Bronchial epithelial cell (primary cell): Measurements from ENCODE around the gene MTMR12. TPM values are rescaled to one million over a fixed set of nuclear protein-coding genes. Genes with fewer than 3 reads are reported as not detected.

Experiments
- DNase-seq: peaks from one replicate; pipeline ENCODE4 v3.0.0-alpha.2; 2010; ENCODE audit warnings: low read depth
- FAIRE-seq: peaks from 2 replicates; lab custom pipeline; 2011; peaks lifted over from hg19 to GRCh38; lab: Jason Lieb, UNC
- H3K27me3 ChIP-seq: 2 replicates; pipeline ENCODE4 v1.5.1; 2011; ENCODE audit warnings: low read length; ENCODE audit not compliant: control insufficient read depth, insufficient read depth
- H3K36me3 ChIP-seq: 2 replicates; pipeline ENCODE4 v1.5.1; 2011; ENCODE audit warnings: low read length; ENCODE audit not compliant: control insufficient read depth, insufficient read depth
- H3K4me3 ChIP-seq: 2 replicates; pipeline ENCODE4 v1.5.1; 2011; ENCODE audit warnings: mild to moderate bottlenecking, low read depth, low read length, control low read depth
- CTCF ChIP-seq: IDR thresholded peaks from 2 replicates; pipeline ENCODE4 v1.5.1; 2011; ENCODE audit warnings: mild to moderate bottlenecking, moderate library complexity, low read length, control low read depth, inconsistent platforms; ENCODE audit not compliant: insufficient read depth, severe bottlenecking
- total RNA-seq: library from RNA; depleted of rRNA; stranded (reverse); fragments of >200 nt; gene quantifications from 2 replicates; pipeline ENCODE4 v1.2.1, GENCODE V29; 2014

The MTMR12 gene
- total RNA-seq, 1 donor from 2014 or later: 15.8 TPM

- peaks cover 10% of the 10 kb centered on the region for H3K36me3 ChIP-seq
- TF ChIP-seq CTCF: no peak
- no peaks in the 10 kb centered on the region for H3K27me3 ChIP-seq
- no peak for FAIRE-seq
- no peak overlapping the region for H3K4me3 ChIP-seq
- no peak for DNase-seq
Observed at GRCh38 chr5:32263684-32264083, 49.1 kb downstream of the MTMR12 start.

- no peak for FAIRE-seq
Observed at GRCh38 chr5:32261198-32261597, 51.5 kb downstream of the MTMR12 start.

GRCh38 chr5:32259033-32259432 lies 53.7 kb downstream of the MTMR12 start:
- no peak for DNase-seq
- no peak overlapping the region for H3K4me3 ChIP-seq
- no peak for FAIRE-seq
- TF ChIP-seq CTCF: no peak
- no peaks in the 10 kb centered on the region for H3K27me3 ChIP-seq
- peaks cover 13% of the 10 kb centered on the region for H3K36me3 ChIP-seq

More at GRCh38 chr5:32261198-32261597, 51.5 kb downstream of the MTMR12 start:
- no peaks in the 10 kb centered on the region for H3K27me3 ChIP-seq
- no peak for TF ChIP-seq CTCF
- peaks cover 12% of the 10 kb centered on the region for H3K36me3 ChIP-seq
- no peak overlapping the region for H3K4me3 ChIP-seq
- no peak for DNase-seq

GRCh38 chr5:32258424-32258823 lies 54.3 kb downstream of the MTMR12 start:
- Histone ChIP-seq H3K4me3 (no peak overlapping the region), H3K27me3 (no peaks in the 10 kb centered on the region), H3K36me3 (peaks cover 13% of the 10 kb centered on the region)
- DNase-seq (no peak), FAIRE-seq (no peak)
- TF ChIP-seq CTCF: no peak

GRCh38 chr5:32255540-32255900 lies 57.2 kb downstream of the MTMR12 start:
- no peak for TF ChIP-seq CTCF
- Histone ChIP-seq H3K4me3 (no peak overlapping the region), H3K27me3 (no peaks in the 10 kb centered on the region), H3K36me3 (peaks cover 10% of the 10 kb centered on the region)
- DNase-seq (no peak), FAIRE-seq (no peak)

GRCh38 chr5:32254881-32255539 lies 57.7 kb downstream of the MTMR12 start:
- FAIRE-seq: no peak

More at GRCh38 chr5:32254881-32255539, 57.7 kb downstream of the MTMR12 start:
- Histone ChIP-seq H3K4me3 (no peak overlapping the region), H3K27me3 (no peaks in the 10 kb centered on the region), H3K36me3 (peaks cover 5% of the 10 kb centered on the region)
- no peak for DNase-seq
- no peak for TF ChIP-seq CTCF
